Activated CD4-positive, alpha-beta T cell treated with anti-CD3 and anti-CD28 coated beads for 48 hours (primary cell): Measurements from ENCODE around the gene AOC3.
"Not testable (repeated sequence)": the region's sequence is repeated elsewhere in the genome, so short reads cannot be mapped to it uniquely, and the experiment has no call there.

Source experiments
- DNase-seq: peaks from one replicate; pipeline ENCODE4 v3.0.0-alpha.2; 2020

The AOC3 gene

DNA sequence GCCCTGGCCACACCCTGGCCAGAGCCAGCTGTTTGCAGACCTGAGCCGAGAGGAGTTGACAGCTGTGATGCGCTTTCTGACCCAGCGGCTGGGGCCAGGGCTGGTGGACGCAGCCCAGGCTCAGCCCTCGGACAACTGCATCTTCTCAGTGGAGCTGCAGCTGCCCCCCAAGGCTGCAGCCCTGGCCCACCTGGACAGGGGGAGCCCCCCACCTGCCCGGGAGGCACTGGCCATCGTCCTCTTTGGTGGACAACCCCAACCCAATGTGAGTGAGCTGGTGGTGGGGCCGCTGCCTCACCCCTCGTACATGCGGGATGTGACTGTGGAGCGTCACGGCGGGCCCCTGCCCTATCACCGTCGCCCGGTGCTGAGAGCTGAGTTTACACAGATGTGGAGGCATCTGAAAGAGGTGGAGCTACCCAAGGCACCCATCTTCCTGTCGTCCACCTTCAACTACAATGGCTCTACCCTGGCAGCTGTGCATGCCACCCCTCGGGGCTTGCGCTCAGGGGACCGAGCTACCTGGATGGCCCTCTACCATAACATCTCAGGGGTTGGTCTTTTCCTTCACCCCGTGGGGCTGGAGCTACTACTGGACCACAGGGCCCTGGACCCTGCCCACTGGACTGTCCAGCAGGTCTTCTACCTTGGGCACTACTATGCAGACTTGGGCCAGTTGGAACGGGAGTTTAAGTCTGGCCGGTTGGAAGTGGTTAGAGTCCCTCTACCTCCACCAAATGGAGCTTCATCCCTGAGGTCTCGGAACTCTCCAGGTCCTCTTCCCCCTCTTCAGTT lies 6.0 kb upstream of the AOC3 start:
- no peak for DNase-seq

DNA sequence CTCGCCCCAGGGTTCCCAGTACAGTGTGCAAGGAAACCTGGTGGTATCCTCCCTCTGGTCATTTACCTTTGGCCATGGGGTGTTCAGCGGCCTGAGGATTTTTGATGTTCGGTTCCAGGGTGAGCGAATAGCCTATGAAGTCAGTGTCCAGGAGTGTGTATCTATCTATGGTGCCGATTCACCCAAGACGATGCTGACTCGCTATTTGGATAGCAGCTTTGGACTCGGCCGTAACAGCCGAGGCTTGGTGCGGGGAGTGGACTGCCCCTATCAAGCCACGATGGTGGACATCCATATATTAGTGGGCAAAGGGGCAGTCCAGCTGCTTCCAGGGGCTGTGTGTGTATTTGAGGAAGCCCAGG lies 5.5 kb upstream of the AOC3 start:
- no peak for DNase-seq

DNA sequence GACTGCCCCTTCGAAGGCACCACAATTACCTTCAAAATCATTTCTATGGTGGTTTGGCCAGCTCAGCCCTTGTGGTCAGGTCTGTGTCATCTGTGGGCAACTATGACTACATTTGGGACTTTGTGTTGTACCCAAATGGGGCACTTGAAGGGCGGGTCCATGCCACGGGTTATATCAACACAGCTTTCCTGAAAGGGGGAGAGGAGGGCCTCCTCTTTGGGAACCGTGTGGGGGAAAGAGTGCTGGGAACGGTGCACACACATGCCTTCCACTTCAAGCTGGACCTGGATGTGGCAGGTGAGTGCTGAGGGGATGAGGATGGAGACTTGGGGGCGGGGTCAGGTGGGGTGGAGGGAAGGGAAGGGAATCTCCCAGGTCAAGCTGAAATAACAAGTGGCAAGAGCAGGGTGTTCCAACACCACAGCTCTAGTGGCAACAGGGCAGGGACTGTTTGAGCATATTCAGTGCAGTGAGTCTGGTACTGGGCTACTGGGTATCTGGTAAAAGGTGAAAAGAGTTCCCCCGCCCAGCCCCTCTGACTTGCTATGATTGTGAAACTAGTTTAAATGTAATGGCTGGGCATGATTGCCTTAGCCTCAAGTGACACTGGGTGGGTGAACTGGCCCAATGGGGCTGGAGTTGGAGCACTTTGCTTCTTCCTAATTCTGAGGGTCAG lies 4.9 kb upstream of the AOC3 start:
- peak; percentile 73 for DNase-seq

DNA sequence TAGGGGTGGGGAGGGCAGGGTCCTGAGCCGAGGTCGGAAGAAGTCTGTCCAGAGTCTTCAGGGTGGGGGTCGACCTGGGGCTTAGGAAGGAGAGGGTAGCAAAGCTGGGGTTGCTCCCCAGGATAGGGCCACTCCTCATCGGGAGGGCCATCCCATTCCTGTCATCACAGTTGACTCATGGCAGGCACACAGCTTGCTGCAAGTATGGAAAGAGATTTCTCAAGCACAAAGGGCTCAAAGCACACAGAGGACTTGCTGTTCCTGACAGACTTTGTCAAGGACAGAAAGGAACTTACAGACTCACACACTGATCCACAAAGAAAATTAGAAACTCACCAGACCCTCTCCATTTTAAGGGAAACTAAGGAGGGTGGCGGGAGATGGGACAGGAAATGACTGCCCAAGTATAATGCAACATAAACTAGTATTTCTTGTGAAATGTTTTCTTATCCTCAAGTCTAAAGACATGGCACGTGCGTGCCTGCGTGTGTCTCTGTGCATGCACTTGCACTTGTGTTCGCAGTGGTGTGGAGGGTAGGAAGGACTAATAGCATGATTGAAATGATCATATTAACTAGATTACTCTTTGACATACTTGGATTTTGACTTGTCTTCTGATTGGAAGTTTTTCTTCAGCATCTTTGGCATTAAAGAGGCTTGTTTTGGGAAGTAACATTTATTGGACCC lies 4.3 kb upstream of the AOC3 start:
- DNase-seq = no peak

DNA sequence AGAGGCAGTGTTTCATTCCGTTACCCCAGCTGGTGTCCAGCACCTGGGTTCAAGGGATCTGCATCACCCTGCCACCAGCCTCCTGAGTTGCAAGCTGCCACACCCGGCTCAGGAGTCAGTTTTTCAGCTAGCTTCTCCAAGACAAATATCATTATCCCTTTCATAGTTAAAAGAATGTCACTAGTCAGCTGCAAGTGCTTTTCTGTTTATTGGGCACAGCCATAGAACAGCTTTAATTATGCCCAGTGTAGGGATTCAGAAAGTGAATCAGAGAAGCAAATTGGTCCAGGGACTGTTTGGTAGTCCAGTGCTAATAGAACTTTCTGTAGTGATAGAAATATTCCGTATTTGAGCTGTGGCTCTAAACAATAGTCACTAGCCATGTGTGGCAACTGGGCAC lies 2.9 kb upstream of the AOC3 start:
- DNase-seq = no peak

DNA sequence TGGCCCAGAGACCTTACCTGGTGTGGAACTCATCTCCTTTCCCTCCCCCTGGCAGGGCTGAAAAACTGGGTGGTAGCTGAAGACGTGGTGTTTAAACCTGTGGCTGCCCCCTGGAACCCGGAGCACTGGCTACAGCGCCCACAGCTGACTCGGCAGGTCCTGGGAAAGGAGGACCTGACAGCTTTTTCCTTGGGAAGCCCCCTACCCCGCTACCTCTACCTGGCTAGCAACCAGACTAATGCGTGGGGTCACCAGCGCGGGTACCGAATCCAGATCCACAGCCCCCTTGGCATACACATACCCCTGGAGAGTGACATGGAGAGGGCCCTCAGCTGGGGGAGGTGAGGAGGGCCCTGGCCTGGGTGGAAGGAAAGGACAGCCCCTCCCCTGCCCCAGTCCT lies 2.0 kb upstream of the AOC3 start:
- DNase-seq = no peak

DNA sequence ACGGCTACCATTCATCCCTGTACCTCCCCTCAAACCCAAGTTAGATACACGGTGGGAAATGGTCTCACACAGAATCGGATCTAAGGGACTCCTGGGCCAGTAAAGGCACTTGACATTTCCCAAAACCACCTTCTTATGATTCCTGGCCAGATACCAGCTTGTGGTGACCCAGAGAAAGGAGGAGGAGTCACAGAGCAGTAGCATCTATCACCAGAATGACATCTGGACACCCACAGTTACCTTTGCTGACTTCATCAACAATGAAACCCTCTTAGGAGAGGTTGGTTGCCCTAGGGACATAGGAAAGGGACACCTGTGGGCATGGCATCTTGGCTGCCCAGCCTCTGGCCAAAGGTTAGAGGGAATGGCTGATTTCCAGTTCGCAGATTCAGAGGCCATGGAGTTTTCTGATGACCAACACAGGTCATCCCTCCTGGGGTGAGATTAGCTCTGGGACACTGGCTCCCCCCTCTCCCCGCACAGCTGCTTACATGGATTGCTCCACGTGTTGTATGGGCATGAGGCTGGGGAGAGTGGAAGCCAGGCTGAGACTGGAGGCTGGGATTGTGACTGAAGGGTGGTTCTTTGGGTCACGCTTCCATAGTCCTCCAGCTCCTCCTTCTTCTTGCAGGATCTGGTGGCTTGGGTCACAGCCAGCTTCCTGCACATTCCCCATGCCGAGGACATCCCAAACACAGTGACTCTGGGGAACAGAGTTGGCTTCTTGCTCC lies 1.4 kb upstream of the AOC3 start:
- DNase-seq = no peak

DNA sequence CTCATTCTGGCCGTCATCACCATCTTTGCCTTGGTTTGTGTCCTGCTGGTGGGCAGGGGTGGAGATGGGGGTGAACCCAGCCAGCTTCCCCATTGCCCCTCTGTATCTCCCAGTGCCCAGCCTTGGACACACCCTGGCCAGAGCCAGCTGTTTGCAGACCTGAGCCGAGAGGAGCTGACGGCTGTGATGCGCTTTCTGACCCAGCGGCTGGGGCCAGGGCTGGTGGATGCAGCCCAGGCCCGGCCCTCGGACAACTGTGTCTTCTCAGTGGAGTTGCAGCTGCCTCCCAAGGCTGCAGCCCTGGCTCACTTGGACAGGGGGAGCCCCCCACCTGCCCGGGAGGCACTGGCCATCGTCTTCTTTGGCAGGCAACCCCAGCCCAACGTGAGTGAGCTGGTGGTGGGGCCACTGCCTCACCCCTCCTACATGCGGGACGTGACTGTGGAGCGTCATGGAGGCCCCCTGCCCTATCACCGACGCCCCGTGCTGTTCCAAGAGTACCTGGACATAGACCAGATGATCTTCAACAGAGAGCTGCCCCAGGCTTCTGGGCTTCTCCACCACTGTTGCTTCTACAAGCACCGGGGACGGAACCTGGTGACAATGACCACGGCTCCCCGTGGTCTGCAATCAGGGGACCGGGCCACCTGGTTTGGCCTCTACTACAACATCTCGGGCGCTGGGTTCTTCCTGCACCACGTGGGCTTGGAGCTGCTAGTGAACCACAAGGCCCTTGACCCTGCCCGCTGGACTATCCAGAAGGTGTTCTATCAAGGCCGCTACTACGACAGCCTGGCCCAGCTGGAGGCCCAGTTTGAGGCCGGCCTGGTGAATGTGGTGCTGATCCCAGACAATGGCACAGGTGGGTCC lies 607 bp downstream of the AOC3 start:
- not testable (repeated sequence) for DNase-seq

DNA sequence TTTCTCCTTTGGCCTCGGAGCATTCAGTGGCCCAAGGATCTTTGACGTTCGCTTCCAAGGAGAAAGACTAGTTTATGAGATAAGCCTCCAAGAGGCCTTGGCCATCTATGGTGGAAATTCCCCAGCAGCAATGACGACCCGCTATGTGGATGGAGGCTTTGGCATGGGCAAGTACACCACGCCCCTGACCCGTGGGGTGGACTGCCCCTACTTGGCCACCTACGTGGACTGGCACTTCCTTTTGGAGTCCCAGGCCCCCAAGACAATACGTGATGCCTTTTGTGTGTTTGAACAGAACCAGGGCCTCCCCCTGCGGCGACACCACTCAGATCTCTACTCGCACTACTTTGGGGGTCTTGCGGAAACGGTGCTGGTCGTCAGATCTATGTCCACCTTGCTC lies 1.4 kb downstream of the AOC3 start:
- no peak for DNase-seq

DNA sequence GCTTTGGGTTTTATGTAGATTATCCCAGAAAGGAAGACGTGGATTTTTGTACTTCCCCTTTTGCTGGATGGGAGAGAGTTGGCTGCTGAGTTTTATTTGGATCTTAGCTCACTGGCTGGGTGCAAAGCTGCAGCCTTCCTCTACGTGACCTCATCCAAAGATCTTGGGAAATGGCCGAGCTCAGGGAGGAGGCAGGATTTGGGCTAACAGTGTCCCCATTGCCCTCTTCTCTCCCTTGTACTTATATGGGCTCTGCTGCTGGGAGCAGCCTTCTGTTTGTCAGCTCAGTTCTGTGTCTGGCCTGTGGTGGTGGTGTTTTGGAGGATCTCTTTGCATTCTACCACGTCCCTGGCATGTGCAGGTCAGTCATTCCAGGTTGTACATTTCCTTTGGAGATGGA lies 2.0 kb downstream of the AOC3 start:
- DNase-seq = no peak

DNA sequence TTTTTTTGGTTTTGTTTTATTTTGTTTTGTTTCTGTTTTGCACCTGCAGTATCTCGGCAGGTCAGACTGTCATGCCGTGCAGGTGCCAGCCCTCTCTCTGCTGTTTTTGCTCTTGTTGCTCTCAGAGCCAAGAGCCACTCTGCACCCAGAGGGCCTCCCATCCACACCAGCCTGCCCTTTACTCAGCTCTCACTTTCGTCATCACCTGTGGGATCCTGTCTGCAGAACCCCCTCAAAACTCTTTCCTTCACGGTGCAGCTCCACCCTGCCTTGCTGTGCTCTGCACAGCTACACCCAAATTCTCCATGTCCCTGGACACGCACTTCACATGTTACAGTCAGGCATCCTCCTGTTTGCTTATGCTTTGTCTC lies 2.6 kb downstream of the AOC3 start:
- no peak for DNase-seq

DNA sequence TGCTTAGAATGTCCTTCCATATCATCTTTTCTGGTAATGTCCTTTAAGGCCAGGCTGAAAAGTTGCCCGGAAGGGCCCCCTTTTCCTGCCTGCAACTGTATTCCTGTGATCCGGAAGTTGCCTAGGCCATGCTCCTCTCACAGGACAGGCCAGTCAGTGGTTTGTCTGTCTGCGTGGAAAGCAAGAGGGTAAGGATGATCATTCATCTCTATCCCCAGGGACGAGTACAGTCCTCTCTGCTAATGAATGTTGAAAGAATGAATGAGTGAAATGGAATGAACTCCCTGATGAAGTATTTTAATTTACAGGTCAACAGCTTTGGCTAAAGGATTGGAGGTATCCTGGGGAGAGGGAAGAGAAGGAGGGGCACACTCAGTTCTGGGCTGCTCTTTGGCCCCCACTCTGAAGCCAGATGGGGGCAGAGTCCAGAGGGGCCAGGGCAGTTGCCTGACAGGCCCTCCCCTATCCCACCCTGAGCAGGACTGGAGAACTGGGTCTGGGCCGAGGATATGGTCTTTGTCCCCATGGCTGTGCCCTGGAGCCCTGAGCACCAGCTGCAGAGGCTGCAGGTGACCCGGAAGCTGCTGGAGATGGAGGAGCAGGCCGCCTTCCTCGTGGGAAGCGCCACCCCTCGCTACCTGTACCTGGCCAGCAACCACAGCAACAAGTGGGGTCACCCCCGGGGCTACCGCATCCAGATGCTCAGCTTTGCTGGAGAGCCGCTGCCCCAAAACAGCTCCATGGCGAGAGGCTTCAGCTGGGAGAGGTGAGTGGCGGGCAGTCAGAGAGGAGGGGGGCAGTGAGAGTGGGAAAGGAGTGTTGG lies 3.2 kb downstream of the AOC3 start:
- no peak for DNase-seq

DNA sequence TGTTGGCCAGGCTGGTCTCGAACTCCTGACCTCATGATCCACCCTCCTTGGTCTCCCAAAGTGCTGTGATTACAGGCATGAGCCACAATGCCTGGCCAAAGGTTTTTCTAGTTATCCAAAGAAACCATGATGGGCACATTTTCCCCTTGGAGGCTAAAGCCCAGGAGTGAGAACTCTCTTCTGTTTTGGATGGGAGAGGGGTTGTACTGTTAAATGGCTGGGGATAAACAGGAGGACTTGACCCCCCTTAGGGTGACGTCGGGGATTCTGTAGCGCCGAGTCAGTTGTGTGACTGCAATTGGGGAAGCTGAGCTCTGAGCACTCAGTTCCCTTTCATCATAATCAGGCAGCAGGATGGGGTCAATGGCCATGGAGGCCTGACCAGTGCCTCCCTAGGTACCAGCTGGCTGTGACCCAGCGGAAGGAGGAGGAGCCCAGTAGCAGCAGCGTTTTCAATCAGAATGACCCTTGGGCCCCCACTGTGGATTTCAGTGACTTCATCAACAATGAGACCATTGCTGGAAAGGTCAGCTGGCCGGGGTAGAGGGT lies 4.1 kb downstream of the AOC3 start:
- no peak for DNase-seq

DNA sequence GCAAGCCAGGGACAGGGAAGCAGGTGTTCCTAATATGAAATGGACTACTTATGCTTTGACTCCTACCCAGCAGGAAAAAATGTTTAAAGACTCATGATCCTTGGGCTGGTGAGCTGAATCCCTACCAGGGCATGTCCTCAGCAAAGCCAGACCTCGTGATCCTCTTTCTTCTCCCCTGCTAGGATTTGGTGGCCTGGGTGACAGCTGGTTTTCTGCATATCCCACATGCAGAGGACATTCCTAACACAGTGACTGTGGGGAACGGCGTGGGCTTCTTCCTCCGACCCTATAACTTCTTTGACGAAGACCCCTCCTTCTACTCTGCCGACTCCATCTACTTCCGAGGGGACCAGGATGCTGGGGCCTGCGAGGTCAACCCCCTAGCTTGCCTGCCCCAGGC lies 5.1 kb downstream of the AOC3 start:
- DNase-seq = not testable (repeated sequence)

DNA sequence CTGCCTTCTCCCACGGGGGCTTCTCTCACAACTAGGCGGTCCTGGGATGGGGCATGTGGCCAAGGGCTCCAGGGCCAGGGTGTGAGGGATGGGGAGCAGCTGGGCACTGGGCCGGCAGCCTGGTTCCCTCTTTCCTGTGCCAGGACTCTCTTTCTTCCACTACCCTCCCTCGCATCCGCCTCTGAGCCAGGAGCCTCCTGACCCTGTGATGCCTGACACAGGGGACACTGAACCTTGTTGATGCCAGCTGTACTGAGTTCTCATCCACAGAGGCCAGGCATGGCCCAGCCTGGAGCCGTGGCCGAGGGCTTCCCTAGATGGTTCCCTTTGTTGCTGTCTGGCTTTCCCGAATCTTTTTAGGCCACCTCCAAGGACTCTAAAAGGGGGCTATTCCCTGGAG lies 5.5 kb downstream of the AOC3 start:
- not testable (repeated sequence) for DNase-seq

DNA sequence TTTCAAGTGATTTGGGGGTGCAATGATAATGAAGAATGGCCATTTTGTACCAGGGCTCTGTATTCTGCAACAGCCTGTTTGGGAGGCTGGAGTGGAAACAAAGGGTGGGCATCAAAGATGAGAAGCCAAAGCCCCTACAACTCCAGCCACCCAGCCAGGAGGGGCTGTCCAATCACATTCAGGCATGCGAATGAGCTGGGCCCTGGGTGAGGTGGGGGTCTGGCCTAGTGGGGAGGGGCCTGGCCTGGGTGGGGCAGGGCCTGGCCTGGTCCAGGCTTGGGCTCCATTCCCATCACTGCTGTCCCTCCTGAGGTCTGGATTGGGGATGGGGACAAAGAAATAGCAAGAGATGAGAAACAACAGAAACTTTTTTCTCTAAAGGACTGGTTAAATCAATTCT lies 6.4 kb downstream of the AOC3 start:
- no peak for DNase-seq

DNA sequence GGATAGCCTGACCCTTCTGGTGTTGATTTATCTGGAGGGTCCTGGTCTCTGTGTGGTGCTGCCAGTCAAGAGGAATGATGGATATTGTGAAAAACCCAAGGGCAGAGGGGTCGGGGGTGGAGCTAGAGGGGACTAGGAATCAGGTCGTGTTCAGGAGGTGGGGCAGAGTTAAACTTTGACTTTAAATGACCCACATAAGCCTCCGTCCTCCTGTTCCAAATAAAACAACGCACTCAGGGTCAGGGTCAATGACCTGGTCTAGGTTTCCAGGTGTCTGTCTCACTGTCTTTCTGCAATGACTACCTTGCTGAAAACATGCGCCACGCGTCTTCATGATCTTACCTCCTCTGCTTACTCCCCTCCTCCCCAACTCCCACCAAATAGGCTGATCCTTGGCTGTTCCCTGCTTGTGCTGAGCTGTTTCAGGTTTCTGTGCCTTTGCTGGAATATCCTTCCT lies 14.7 kb downstream of the AOC3 start:
- DNase-seq = no peak

DNA sequence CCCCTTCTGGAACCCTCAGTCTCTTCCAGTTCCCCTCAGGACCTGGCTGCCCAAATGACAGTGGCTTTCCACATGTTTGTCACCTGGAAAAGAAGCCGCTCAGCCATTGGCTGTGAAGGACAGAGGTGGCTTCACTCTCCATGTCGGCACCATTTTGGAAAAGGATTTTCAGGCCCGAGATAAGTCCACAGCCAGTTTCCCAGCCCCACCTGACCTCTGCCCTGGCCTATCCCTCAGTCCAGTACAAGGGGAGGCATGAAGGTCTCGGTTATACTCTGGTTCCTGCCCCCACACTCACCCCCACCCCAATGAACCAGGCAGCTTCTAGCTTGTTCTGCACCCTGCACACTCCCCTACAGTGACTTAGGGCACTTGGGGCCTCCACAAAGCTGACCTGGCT lies 15.2 kb downstream of the AOC3 start:
- DNase-seq = no peak

DNA sequence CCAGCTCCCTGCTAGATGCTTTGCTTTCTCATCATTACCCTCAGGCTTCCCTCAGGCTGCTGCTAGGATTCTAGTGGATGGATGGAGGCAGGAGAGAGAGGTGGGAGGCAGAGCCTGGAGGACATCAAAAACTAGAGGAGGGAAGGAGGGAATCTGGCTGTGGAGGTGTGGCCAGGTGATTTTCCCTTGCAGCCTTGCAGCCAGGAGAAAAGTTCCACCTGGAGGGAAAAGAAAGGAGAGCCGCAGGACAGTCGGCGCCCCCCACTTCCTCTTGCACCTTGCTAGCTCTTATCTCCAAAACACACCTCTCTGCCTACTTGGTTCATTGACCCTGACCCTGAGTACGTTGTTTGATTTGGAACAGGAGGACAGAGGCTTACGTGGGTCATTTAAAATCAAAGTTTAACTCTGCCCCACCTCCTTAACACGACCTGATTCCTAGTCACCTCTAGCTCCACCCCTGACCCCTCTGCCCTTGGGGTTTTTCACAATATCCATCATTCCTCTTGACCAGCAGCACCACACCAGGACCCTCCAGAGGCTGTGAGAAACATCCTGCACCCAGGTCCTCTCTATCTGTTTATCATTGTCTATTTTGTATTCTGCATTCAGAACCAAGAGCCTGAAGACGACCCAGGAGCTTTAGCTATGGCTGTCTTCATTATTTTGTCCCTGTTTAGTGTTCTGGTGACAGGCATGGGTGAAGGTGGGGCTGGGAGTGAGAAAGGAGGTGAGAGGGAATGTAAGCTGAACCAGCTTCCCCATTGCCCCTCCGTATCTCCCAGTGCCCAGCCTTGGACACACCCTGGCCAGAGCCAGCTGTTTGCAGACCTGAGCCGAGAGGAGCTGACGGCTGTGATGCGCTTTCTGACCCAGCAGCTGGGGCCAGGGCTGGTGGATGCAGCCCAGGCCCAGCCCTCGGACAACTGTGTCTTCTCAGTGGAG lies 15.9 kb downstream of the AOC3 start:
- DNase-seq = no peak

DNA sequence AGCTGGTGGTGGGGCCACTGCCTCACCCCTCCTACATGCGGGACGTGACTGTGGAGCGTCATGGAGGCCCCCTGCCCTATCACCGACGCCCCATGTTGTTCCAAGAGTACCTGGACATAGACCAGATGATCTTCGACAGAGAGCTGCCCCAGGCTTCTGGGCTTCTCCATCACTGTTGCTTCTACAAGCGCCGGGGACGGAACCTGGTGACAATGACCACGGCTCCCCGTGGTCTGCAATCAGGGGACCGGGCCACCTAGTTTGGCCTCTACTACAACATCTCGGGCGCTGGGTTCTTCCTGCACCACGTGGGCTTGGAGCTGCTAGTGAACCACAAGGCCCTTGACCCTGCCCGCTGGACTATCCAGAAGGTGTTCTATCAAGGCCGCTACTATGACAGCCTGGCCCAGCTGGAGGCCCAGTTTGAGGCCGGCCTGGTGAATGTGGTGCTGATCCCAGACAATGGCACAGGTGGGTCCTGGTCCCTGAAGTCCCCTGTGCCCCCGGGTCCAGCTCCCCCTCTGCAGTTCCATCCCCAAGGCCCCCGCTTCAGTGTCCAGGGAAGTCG lies 16.8 kb downstream of the AOC3 start:
- DNase-seq = not testable (repeated sequence)
